Stimulated activated CD4-positive, alpha-beta T cell treated with anti-CD3 and anti-CD28 coated beads, Interleukin-15, amount 100 ng/mL, for 48 hours (primary cell): ENCODE measurements around the gene CTPS2.
"Not testable (repeated sequence)": the region's sequence is repeated elsewhere in the genome, so short reads cannot be mapped to it uniquely, and the experiment has no call there.

Experiments used
- DNase-seq, 2 donors: peaks; one replicate each; pipeline ENCODE4 v3.0.0-alpha.2; 2020; ENCODE audit warnings: low read depth in 2 of 2

CTPS2 gene, protein sequence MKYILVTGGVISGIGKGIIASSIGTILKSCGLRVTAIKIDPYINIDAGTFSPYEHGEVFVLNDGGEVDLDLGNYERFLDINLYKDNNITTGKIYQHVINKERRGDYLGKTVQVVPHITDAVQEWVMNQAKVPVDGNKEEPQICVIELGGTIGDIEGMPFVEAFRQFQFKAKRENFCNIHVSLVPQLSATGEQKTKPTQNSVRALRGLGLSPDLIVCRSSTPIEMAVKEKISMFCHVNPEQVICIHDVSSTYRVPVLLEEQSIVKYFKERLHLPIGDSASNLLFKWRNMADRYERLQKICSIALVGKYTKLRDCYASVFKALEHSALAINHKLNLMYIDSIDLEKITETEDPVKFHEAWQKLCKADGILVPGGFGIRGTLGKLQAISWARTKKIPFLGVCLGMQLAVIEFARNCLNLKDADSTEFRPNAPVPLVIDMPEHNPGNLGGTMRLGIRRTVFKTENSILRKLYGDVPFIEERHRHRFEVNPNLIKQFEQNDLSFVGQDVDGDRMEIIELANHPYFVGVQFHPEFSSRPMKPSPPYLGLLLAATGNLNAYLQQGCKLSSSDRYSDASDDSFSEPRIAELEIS

DNA sequence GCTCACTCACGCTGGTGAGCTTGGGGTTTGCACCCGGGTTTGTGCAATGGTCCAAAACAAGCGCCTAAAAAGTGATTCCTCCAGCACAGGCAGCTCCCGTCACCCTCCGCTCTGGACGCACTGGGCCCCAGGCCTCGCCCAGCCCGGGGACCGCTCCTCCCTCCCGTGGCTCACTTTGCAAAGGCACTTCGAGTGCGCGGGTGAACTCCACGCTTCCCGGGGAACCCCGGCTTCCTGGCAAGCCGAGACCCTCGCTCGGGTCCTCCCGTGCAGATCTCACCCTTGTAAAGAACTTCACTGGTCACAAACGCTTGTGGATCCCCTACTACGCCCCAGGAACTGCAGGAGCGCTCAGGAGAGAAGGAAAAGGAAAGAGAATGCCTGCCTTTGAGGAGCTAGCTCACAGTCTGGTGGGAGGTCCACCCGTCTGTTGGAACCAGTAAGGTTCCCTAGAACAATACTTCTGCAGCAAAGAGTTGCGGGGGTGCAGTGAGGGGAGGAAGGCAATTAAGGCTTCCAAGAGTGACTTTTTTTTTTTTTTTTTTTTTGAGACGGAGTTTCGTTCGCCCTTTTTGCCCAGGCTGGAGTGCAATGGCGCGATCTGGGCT lies at the start of gene CTPS2:
Gene CTPS2 (minus strand): TSS at position 122 of the 608 bp plus-strand sequence. CDS start 9,767 bp downstream, outside the sequence.
- DNase-seq = peak; percentile 32 to 40

DNA sequence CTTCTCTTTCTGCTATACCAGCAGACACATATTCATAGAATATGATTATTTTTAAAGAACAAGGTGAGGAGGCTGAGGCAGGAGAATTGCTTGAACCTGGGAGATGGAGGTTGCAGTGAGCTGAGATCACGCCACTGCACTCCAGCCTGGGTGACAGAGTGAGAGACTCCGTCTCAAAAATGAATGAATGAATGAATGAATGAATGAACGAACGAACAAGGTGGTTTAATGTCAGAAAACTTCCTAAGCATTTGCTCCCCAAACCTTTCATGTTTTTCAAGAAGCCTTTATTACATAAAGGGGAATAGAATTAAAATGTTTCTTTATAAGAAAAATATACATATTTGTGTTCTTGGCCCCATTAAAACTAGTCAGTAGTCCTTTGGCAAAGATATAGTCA lies 49.0 kb upstream of the CTPS2 start:
- DNase-seq = not testable (repeated sequence)

DNA sequence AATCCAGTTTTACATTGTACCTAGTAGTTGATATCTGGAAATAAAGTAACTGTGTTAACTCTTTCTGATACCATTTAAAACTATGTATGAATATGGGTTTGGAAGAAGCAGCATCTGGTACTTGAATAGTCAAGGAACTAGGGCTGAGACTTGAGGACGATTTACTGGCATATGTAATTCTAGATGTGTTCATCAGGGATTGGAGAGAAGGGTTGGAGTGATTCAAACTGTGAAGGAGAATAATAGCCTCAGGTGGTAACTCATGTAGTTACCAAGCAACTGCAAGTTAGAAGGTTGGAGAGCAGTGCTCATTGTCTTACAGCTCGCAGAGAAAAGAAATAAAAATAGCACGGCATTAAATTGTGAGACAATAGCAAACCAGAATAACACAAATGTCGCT lies 44.3 kb upstream of the CTPS2 start:
- no peak for DNase-seq

DNA sequence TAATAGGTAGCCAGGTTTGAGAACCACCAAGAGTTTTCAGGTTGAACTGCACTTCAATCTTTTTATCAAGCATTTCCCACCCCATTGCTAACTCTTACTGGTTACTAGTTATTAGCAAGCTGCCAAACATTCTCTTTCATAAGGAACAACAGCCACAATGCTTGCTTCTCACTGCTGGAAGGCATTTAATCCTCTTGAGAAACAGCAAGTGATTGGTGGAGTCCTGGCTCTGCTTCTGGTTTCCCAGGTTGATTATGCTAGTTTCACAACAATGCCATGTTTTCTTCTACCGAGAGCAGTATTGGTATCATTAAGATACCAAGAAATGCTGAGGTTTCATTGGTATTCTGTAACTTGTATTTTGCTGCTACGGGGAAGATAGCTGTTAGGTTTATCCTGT lies 41.5 kb upstream of the CTPS2 start:
- DNase-seq = no peak

DNA sequence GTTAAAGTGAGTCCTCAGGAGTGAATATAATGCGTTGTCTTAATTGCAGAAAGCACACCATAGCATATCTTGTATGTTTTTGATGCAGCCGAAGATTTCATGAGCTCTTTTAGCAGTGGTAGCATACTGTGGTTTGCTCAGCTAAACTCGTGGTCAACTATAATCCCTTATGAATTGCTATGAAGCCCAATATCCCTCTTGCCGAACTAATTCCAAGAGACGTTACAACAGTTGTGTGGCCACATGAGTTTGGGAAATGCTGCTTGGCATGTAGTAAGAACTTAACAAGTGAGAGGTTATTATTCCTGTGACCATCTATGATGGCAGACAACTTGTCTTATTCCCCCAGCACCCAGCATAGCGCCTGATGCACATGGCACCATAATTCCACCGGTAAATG lies 37.7 kb upstream of the CTPS2 start:
- DNase-seq = no peak

DNA sequence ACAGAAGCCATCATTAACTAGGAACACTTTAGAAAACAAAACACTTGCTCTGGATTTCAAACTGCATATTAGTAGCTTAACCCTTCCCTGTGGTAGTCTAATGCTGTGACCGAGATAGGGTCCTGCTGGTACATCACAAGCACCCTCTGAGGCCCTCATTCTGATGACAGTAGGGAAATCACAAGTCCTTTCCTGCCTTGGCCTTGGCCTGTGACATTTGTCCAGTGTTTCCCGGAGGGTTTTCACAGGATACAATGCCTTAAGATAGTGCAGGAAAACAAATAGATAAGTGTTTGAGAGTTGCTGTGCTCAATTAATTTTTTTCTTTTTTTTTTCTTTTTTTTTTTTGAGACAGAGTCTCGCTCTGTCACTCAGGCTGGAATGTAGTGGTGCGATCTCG lies 36.0 kb upstream of the CTPS2 start:
- DNase-seq = no peak

DNA sequence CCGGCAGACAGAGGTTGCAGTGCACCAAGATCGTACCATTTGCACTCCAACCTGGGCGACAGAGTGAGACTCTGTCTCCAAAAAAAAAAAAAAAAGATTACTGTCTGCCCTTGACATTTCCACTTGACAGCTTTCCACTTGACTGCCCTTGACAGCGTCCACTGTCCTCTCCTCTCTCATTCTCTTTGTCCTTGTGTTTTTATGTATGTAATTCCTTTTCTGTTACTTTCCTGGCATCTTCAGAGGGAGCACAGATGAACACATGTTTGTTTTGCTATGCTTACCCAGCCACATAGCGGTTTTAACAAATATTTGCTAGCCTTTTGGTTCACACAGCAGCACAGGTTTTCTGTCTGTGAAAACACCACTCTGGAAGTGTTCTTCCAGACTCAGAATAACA lies 33.2 kb upstream of the CTPS2 start:
- DNase-seq = no peak

DNA sequence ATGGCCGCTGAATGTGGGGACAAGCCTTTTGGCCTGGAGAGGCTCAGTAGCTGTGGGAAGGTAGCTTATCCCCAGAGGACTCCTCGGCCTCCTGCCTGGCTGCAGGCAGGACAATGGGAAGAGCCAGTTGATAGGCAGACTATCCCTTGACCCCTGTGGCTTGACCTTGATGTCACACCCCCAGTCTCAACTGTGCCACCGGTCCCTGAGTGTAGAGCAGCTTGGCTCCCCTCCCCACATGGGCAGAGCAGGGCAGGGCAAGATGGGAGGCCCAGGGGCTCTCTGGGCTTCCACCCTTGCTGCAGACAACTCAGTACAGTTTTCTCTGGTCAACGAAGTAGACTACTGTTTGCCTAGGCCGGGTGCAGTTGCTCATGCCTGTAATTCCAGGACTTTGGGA lies 32.6 kb upstream of the CTPS2 start:
- no peak for DNase-seq

DNA sequence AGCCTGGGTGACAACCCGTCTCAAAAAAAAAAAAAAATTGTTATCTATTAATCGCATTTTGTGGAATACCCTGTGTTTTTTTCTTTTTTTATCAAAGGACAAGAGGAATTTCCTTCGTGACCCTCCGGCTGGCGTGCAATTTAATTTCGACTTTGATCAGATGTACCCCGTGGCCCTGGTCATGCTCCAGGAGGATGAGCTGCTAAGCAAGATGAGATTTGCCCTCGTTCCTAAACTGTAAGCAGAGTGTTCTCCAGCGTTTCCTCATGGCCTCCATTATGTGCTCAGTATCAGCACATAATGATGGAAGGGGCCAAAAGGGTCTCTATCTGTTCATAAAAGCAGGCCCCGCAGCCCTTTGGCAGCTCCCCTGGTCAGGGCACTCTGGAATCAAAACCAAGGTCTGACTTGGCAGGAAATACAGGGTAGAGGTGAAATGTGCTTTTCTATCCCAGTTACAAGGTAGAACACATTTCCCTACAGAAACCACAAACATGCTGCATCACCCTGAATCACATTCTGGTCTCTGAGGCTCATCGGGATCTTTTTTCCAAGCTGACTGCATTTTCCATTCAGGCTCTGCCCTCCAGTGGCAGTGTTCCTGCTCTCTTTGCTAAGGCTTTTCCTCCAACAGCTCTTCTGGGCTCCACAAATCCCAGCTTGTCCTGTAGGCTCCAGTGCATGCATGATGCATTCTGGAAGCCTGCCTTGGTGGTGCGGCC lies 31.3 kb upstream of the CTPS2 start:
- DNase-seq = no peak

DNA sequence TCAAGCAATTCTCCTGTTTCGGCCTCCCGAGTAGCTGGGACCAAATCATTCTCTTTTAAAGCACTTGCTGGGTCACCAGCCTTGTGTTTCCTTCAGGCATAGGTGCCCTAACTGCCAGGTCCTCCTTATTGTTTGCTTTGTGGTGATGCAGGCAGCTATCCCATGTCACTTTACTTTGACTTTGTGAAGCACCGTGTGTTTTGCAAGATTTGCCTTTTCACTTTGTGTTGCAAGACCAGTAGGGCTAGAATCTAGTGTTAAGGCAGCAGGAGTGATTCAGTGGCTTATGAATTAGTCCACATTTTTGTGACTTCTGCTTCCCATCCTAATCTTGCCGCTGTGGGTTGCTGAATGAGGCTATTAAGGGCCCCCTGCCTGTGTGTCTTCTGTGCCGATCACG lies 27.1 kb upstream of the CTPS2 start:
- no peak for DNase-seq

DNA sequence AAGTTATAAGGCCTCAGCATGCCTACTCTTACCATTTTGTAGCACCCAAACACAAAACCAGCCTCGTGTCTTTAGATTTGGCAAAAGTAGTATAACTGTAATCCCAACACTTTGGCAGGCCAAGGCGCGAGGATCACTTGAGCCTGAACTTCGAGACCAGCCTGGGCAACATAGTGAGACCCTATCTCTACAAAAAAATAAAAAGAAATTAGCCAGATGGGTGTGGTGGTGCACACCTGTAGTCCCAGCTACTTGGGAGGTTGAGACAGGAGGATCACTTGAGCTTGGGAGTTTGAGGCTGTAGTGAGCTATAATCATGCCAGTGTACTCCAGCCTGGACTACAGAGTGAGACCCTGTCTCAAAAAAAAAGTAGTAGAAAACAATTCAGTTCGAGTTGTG lies 24.6 kb upstream of the CTPS2 start:
- no peak for DNase-seq

DNA sequence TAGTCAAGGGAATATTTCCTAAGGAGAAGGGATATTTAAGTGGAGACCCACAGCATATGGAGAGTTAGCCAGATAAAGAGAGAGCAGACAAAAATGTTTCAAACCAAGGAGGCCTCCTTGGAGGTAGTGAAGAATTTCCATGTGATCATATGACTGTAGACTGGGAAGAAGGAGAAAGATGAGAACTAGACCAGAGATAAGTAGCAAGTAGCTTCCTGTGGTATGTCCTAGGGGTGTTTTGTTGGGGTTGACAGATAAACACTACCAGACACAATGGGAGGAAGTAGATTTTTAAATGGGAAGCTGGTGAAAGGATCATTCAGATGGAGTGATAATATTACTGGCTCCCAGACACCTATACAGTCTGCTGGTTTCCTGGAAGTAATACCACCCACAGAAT lies 20.5 kb upstream of the CTPS2 start:
- DNase-seq = no peak

DNA sequence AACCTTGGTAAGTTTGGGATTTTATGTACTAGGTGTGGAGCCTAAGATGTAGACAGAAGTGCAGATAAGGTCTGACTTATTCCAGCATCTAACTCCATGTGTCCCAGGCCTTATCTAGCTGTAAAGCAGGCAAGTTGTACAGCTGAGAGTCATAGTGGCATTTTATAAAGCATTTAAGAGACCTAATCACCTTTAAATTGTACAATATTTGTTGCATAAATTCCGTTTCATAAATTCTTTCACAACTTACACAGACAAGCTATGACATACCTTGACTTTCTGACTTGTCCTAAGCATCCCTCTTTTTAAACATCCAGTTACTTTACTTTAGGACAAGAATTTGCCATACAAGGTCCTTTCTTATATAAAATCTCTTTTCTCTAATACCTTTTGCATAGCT lies 18.0 kb upstream of the CTPS2 start:
- DNase-seq = no peak

DNA sequence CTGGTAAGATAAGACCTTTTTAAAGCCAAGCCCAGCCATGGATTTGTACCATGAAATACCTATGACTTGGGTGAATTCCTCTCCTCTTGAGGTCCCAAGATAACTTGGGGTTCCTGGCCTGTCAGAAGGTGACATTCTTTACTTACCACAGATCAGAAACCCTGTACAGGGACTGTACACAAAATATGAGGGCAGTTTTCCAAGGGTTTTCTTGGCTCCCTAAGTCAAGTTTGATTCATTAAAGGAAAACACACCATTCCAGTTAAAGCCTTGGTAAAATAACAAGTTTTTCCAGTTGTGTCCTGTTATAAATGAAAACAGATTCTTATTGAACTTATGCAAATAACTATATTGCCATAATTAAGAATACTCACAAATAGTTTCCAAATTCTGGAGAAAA lies 15.2 kb upstream of the CTPS2 start:
- no peak for DNase-seq

DNA sequence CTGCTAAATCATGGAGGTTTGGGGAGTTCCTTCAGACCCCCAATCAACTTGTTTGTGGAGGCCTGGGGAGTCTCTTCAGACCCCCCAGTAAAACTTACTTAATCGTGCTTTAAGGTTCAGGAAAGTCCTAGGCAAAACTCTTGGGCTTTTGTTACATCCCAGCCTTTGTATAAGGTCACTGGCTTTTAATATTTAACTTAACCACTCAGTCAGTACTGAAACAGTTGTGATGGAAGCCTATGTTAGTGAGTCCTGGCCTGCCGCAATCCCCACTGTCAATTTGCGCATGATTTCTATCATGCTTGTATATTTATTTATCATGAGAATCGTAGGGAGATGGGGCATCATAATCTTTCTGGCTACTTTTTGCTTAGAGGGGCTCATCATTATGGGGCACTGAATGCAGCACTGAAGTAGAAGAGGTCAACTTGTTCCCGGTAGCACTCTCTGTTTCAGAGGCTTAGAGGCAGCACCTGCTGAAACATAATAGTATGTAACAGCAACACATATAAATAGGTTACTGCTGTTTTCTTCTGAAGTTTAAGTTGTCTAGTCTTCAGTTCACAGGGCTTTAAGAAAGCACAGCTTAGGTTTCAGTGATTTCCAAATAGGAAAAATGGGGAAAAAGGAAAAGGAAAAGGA lies 14.0 kb upstream of the CTPS2 start:
- not testable (repeated sequence) for DNase-seq

DNA sequence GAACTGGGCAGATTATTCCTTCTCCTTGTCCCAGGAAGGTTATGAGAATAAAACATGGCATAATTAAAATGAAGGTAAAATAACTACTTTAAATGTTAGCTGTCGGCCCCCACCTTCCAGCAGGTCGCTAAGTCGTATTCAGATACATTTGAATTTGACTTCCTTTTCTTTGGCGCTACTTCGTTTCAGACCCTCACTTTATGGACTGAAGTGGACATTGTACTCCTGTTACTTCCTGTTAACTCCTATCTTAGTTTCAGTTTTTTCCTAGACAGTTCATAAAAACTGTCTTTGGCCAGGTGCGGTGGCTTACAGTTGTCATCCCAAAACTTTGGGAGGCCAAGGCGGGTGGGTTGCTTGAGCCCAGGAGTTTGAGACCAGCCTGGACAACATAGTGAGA lies 12.6 kb upstream of the CTPS2 start:
- DNase-seq = no peak

DNA sequence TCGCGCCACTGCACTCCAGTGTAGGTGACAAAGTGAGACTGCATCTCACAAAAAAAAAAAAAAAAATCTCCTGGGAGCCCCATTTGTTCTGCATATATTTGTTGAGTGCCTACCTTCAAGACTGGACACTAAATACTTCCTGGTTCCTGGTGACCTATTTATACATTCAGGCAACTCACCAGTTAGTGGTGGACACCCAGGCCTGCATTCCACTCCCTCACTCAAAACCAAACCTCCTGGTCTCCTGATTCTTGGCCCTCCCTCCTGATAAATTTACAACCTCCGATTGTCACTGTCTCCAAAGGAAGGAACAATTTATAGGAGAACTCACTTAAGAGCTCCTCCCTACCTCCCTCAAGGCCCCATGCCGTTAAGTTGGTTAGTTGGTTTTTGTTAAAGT lies 10.0 kb upstream of the CTPS2 start:
- DNase-seq = no peak

DNA sequence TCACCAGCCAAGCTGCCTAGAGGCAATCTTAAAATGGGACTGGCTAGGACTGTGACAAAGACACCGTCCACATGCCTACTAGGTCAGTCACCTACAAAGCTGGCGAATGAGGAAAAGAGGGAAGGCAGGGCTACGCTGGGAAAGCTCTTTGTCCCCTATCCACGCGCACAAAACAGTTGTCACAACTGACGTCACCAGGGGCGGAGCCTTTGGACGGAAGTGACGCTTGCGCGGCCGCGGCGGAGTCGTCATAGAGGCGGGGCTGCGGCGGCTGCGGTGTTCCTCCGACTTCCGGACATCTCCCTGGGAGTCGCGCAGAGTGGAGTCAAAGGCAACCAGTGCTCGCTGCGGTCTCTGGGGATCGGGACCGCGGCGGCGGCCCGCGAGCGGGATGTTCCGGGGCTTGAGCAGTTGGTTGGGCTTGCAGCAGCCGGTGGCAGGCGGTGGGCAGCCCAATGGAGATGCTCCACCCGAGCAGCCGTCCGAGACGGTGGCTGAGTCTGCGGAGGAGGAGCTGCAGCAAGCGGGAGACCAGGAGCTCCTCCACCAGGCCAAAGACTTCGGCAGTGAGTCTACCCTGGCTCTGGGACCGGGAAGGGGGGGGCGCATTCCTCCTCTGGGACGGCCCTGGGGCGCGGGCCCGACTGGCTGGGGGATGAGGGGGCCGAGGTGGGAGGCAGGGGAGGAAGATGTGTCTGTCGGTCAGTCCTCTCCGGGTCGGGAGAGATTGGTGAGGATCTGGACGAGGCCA lies 7.0 kb upstream of the CTPS2 start, which contains the start of gene SYAP1:
Gene SYAP1 (plus strand): TSS at position 279 of the 751 bp plus-strand sequence. CDS start 113 bp downstream, at position 392.
- DNase-seq = peak; percentile 80 to 95

DNA sequence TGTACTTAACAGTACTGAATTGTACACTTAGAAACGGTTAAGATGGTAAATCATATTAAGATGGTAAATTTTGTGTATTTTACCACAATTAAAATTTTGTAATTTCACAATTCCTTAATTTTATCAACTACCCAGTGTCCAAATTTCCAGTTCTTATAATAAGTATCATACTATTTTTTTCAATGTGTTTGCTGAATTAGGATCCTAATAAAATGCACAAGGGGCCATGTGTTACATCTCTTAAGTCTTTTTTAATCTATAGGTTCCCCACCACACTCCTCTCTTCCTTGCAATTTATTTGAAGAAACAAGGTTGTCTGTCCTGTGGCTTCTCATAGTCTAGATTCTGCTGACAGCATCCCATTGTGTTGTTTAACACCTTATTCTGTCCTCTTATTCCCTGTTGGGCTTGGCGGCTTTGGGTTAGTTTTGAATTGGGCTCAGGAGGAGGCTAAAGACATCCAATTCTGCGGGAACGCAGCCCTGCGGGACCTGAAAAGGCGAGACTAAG lies 6.4 kb upstream of the CTPS2 start:
- DNase-seq = no peak

DNA sequence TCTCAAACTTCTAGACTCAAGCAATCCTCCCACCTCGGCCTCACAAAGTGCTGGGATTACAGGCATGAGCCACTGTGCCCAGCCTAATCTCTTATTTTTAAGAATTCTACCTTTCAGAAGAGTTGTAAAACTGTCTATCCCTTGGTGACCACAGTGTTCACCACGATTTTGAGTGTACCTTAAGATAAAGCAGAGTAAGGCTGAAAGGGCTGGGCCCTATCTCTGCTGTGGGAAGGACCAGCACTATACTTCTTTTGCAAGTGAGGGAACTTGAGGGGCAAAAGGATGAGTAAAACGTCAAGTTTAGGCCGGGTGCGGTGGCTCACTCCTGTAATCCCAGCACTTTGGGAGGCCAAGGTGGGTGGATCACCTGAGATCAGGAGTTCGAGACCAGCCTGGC lies 4.0 kb upstream of the CTPS2 start:
- not testable (repeated sequence) for DNase-seq

DNA sequence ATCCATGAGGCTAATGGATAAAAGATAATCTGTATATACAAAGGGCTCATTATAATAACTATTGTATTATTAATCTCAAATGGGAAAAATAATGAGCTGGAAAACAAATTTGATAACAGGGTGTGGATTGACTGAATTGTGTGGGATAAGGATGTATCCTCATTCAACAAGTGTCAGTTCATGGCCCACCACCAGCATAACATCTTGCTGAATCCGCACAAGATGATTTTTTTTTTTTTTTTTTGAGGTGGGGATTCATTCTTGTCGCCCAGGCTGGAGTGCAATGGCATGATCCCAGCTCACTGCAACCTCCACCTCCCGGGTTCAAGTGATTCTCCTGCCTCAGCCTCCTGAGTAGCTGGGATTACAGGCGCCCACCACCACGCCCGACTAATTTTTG lies 3.2 kb upstream of the CTPS2 start:
- DNase-seq = not testable (repeated sequence)
